ENCODE results near the gene MYO7A.

DNA sequence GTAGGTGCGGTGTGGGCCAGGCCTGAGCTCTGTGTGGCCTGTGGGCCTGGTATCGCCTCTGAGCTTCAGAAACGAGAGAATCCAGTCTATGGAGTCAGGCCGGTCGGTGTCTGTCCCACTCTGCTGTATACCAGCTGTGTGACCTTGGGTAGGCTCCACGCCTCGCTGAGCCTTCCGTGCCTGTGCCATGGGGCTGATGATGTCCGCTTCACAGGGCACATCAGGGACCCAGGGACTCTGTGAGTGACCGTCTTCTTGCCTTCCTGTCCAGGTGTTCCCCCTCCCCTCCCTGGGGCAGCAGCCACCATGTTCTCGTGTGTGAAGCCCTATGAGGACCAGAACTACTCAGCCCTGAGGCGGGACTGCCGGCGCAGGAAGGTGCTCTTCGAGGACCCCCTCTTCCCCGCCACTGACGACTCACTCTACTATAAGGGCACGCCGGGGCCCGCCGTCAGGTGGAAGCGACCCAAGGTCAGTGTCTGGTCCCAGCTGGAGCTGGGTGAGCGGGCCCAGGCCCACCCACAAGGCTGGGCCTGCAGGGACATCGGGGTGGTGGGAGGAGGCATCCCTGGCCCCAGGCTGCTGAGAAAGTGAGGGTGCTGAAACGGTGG is 43.4 kb upstream of the MYO7A start:
- TF ChIP-seq, protein P1, sequence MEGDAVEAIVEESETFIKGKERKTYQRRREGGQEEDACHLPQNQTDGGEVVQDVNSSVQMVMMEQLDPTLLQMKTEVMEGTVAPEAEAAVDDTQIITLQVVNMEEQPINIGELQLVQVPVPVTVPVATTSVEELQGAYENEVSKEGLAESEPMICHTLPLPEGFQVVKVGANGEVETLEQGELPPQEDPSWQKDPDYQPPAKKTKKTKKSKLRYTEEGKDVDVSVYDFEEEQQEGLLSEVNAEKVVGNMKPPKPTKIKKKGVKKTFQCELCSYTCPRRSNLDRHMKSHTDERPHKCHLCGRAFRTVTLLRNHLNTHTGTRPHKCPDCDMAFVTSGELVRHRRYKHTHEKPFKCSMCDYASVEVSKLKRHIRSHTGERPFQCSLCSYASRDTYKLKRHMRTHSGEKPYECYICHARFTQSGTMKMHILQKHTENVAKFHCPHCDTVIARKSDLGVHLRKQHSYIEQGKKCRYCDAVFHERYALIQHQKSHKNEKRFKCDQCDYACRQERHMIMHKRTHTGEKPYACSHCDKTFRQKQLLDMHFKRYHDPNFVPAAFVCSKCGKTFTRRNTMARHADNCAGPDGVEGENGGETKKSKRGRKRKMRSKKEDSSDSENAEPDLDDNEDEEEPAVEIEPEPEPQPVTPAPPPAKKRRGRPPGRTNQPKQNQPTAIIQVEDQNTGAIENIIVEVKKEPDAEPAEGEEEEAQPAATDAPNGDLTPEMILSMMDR (optimal IDR thresholded peaks at IDR 0.05 in 1 of 3, IDR thresholded peaks at IDR 0.05 in 1 of 3, conservative IDR thresholded peaks at IDR 0.05 in 1 of 3; ENCODE audit: extremely low read depth in 1 of 3, insufficient read depth in 2 of 3, low read length in 3 of 3) = no peak
- no peak for TF ChIP-seq EZH2 (IDR thresholded peaks at IDR 0.05; ENCODE audit: low read length)

Measured in keratinocyte (primary cell).